Activated CD4-positive, alpha-beta memory T cell treated with anti-CD3 and anti-CD28 coated beads for 36 hours (primary cell): ENCODE data around the gene LETM1. TPM values are rescaled to one million over a fixed set of nuclear protein-coding genes. Genes with fewer than 3 reads are reported as not detected.

Source experiments
- CTCF ChIA-PET: fragments of 350-600 bp; sonication (Branson Sonifier 250); formaldehyde crosslinking; loops from one replicate; lab custom pipeline; 2021; ENCODE audit warnings: antibody characterized with exemption, inconsistent platforms; lab: Charles Lee
- POLR2A ChIA-PET: fragments of 350-600 bp; sonication (Branson Sonifier 250); formaldehyde crosslinking; loops from one replicate; lab custom pipeline; 2021; ENCODE audit warnings: antibody characterized with exemption; lab: Charles Lee
- DNase-seq: peaks from one replicate; pipeline ENCODE4 v3.0.0-alpha.2; 2020
- H3K27ac Mint-ChIP-seq: one replicate; pipeline ENCODE4 v1.8.0; 2021; ENCODE audit warnings: mixed read lengths
- H3K27me3 Mint-ChIP-seq: one replicate; pipeline ENCODE4 v1.8.0; 2021; ENCODE audit warnings: mixed read lengths
- H3K36me3 Mint-ChIP-seq: one replicate; pipeline ENCODE4 v1.8.0; 2021; ENCODE audit warnings: mixed read lengths
- H3K4me1 Mint-ChIP-seq: one replicate; pipeline ENCODE4 v1.8.0; 2021; ENCODE audit warnings: low read depth, mixed read lengths
- H3K4me3 Mint-ChIP-seq: one replicate; pipeline ENCODE4 v1.8.0; 2021; ENCODE audit warnings: mild to moderate bottlenecking, mixed read lengths
- H3K9me3 Mint-ChIP-seq: one replicate; pipeline ENCODE4 v1.8.0; 2021; ENCODE audit warnings: mixed read lengths
- intact Hi-C: fragments of 100-400 bp; cut with micrococcal nuclease; formaldehyde crosslinking; loops from one replicate; pipeline ENCODE4 v1.15.1; 2023
- total RNA-seq, 2 experiments: library from RNA; stranded (reverse); gene quantifications; one replicate each; pipeline ENCODE4 v1.2.3, GENCODE V29; 2021

LETM1 gene
- total RNA-seq, 2 experiments from 2014 or later: 41.1 to 42.6 TPM

DNA sequence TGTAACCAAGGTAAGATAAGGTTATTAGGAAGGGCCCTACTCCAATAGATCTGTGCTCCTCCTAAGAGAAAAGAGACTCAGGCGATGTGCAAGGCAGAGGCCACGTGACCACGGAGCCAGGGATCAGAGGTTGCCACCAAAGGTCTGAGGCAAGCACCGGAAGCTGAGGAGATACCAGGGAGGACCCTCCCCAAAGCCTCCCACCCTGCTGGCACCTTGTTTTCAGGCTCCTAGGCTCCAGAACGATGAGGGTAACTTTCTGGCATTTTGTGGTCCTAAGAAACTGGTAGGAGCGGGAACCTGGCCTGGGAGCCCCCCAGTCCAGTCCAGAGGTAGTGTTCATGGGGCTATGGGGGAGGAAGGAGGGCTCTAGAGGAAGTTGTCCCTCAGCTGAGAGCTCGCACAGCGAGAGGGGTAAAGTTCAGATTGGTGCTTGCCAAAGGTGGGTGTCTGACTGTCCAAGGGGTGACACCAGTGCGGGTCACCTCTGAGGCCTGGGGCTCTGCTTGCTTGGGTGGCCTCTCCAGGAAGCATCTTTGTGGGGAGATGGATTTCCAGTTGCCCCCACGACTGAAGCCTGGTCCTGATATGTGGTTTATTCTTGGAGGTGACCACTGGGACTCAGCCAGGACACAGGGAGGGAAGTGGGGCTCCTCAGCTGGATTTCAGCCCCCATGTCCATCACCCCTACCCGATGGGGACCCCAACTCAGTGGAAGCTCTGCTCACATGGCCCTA lies 7.5 kb upstream of the LETM1 start:
- Mint-ChIP-seq H3K4me1 (peaks cover 25% of the 10 kb centered on the region), H3K27me3 (no peaks in the 10 kb centered on the region), H3K27ac (no peak overlapping the region), H3K36me3 (no peaks in the 10 kb centered on the region), H3K4me3 (no peak overlapping the region), H3K9me3 (no peaks in the 10 kb centered on the region)
- CTCF ChIA-PET: interaction anchor here (0.9 to 1.6 kb wide), 2 partner anchors 36 to 37 kb away, joined by 3 to 4 read pairs; no protein-coding TSS in a partner anchor
- DNase-seq: no peak
- POLR2A ChIA-PET: no interaction called here
- intact Hi-C loops: loop anchor here (10.0 kb wide), 1 partner anchor 279 kb away; no protein-coding TSS in a partner anchor

DNA sequence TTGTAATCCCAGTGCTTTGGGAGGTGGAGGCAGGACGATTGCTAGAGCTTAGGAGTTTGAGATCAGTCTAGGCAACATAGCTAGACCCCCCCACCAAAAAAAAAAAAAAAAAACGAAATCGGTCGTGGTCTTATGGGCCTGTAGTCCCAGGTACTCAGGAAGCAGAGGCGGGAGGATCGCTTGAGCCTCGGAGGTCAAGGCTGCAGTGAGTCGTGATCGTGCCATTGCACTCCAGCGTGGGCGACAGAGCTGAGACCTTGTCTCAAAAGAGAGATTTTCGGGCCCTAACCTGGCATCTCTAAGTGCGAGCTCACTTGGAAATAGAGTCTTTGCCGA lies 7.0 kb upstream of the LETM1 start:
- intact Hi-C loops: loop anchor here (10.0 kb wide), 1 partner anchor 278 kb away; no protein-coding TSS in a partner anchor
- Mint-ChIP-seq H3K36me3 (no peaks in the 10 kb centered on the region), H3K9me3 (no peaks in the 10 kb centered on the region), H3K27me3 (no peaks in the 10 kb centered on the region), H3K27ac (no peak overlapping the region), H3K4me1 (peaks cover 24% of the 10 kb centered on the region), H3K4me3 (peak overlapping the region; percentile 10)
- ChIA-PET POLR2A (no interaction called here), CTCF (interaction anchor here (0.9 to 1.6 kb wide), 2 partner anchors 36 to 38 kb away, joined by 3 to 4 read pairs; no protein-coding TSS in a partner anchor)
- no peak for DNase-seq

DNA sequence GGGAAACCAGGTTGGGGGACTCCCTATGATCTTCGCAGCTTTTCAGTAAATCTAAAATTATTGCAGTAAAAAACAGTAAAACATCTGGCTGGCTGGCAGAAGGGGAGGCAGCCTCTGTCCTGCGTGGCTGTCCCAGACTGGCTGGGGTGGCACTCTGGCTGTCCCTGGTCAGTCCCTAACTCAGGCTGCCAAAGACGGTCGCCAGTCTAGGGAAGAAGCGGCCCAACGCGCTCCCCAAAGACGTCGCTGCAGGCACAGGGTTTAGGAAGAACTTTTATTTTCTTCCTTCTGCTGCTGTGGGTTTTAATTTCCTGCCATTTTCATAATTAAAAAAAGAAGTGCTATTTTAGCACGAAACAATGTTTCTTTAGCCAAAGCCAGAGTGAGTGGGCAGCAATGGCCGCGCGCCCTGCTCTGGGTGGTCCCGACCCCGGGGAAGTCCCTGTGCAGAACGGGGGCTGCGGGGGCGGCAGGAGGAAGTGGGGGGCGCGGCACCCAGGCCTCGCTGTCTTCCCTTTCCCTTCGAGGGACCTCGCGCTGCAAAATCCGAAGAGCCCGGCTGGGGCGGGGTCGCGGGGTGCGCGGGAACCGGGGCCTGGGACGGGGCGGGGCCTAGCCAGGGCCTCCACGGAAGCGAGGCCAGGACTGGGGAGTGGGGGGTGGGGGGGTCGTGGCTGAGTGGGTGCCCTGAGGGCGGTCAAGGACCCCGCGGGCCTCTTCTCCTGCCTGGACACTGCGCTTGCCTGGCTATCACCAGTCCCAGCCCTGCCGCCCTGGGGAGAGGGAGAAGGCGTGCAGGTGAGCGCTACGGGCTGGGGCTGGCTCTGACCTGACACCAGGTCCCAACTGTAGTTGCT lies 6.3 kb upstream of the LETM1 start:
- Mint-ChIP-seq H3K27ac (no peak overlapping the region), H3K4me3 (peak overlapping the region; percentile 50), H3K27me3 (no peaks in the 10 kb centered on the region), H3K36me3 (no peaks in the 10 kb centered on the region), H3K9me3 (no peaks in the 10 kb centered on the region), H3K4me1 (peaks cover 22% of the 10 kb centered on the region)
- POLR2A ChIA-PET: interaction anchor here (3.3 kb wide), 1 partner anchor 8 kb away, joined by 14 read pairs; the partner anchor contains the start of gene NSD2
- DNase-seq: peak; percentile 24
- CTCF ChIA-PET: interaction anchor here (0.8 to 1.8 kb wide), 2 partner anchors 37 to 163 kb away, joined by 4 to 14 read pairs; no protein-coding TSS in a partner anchor
- intact Hi-C loops: loop anchor here (10.0 kb wide), 1 partner anchor 277 kb away; no protein-coding TSS in a partner anchor

DNA sequence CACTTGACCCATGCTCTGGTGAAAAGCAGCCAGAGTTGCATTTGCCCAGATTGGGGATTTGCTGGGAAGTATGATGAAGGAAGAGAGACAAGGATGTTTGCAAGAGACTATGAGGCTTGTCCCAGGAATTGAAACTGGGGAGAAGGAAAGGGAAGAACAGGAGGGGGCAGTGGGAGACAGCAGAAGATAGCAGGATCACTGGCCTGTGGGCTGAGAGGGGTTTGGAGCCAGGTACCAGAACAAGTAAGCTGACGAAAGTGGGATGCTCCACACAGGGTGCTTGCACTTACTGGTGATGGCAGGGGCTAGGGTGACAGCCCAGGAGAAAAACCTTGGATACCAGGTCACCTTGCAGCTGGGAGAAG lies 3.4 kb upstream of the LETM1 start:
- Mint-ChIP-seq H3K27me3 (no peaks in the 10 kb centered on the region), H3K4me3 (no peak overlapping the region), H3K27ac (no peak overlapping the region), H3K9me3 (no peaks in the 10 kb centered on the region), H3K4me1 (peaks cover 31% of the 10 kb centered on the region), H3K36me3 (no peaks in the 10 kb centered on the region)
- CTCF ChIA-PET: interaction anchor here (6.1 kb wide), 1 partner anchor 41 kb away, joined by 55 read pairs; no protein-coding TSS in a partner anchor
- POLR2A ChIA-PET: interaction anchor here (3.3 kb wide), 1 partner anchor 11 kb away, joined by 14 read pairs; the partner anchor contains the start of gene NSD2
- intact Hi-C loops: loop anchor here (5.0 to 10.0 kb wide), 2 partner anchors 137 to 175 kb away; partner anchors contain the start of genes FAM53A, TACC3 and TMEM129
- DNase-seq: no peak

DNA sequence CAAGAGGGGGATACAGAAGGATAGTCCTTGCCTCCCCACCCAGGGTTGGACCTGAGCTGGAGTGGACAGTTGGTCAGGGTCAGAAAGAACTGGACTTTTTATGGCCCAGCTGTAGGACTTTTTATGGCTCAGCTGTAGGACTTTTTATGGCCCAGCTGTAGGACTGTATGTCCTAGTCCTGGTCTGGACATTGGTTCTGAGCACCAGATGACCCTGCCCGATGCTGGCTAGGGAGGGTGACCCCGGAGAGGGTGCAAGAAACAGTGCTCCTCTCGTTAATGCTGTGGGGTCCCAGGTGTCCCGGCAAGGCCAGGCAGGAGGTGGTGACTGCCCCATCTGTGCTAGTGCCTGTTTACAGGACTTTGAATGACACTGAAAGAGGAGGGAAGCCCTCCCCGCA lies 2.0 kb upstream of the LETM1 start:
- H3K4me1 Mint-ChIP-seq: peaks cover 32% of the 10 kb centered on the region
- DNase-seq: no peak
- intact Hi-C loops: loop anchor here (5.0 to 10.0 kb wide), 2 partner anchors 136 to 173 kb away; partner anchors contain the start of genes FAM53A, TACC3 and TMEM129
- no peaks in the 10 kb centered on the region for H3K9me3 Mint-ChIP-seq
- H3K36me3 Mint-ChIP-seq: peaks cover 6% of the 10 kb centered on the region
- CTCF ChIA-PET: interaction anchor here (6.1 kb wide), 1 partner anchor 43 kb away, joined by 55 read pairs; no protein-coding TSS in a partner anchor
- POLR2A ChIA-PET: interaction anchor here (2.9 to 3.6 kb wide), 2 partner anchors 12 to 15 kb away, joined by 16 to 31 read pairs; partner anchors contain the start of gene NSD2
- no peak overlapping the region for H3K27ac Mint-ChIP-seq
- H3K27me3 Mint-ChIP-seq: no peaks in the 10 kb centered on the region
- H3K4me3 Mint-ChIP-seq: no peak overlapping the region

DNA sequence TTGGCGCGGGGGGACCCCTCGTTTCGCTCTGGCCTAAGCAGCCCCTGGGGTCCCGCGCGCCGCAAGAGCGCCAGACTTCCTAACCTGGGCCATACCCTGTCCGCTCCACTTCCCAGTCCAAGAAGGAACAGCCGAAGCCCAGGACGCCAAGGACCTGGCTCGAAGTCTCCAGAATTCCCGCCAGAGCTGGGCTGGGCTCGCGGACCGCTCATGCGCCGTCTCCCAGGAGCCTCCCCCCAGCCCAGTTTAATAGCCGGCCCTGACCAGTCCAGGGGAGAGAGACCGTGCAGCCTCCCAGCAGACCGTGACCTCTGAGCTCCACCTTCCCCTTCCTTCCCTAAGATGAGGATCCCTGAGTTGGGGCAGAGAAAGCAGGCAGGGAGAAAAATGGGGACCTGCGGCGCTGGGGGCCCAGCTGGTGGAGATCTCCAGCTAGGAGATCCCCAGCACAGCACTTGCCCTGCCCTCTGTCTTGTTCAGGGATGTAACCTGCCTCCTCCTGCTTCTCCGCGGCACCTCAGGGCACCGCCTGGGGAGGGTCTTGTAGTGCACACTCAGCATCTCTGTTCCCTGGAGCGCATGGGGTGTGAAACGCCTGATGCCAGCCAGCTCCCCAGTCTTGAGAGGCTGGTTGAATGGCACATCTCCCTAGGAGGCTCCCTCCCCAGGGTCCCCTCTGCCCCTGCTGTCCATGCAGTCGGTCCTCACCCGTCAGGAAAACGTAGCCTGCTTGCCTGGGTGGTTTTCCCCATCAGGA lies 1.2 kb upstream of the LETM1 start:
- CTCF ChIA-PET: interaction anchor here (0.6 to 6.1 kb wide), 7 partner anchors 11 to 168 kb away, joined by 3 to 55 read pairs (median 5); no protein-coding TSS in a partner anchor
- DNase-seq: no peak
- Mint-ChIP-seq H3K27me3 (no peaks in the 10 kb centered on the region), H3K36me3 (peaks cover 8% of the 10 kb centered on the region), H3K4me1 (peaks cover 34% of the 10 kb centered on the region), H3K9me3 (no peaks in the 10 kb centered on the region), H3K4me3 (peak overlapping the region; percentile 79), H3K27ac (no peak overlapping the region)
- POLR2A ChIA-PET: interaction anchor here (0.9 to 3.6 kb wide), 3 partner anchors 8 to 16 kb away, joined by 3 to 31 read pairs (median 16); partner anchors contain the start of gene NSD2
- intact Hi-C loops: loop anchor here (1.0 to 10.0 kb wide), 4 partner anchors 13 to 172 kb away; partner anchors contain the start of genes FAM53A, TACC3 and TMEM129

DNA sequence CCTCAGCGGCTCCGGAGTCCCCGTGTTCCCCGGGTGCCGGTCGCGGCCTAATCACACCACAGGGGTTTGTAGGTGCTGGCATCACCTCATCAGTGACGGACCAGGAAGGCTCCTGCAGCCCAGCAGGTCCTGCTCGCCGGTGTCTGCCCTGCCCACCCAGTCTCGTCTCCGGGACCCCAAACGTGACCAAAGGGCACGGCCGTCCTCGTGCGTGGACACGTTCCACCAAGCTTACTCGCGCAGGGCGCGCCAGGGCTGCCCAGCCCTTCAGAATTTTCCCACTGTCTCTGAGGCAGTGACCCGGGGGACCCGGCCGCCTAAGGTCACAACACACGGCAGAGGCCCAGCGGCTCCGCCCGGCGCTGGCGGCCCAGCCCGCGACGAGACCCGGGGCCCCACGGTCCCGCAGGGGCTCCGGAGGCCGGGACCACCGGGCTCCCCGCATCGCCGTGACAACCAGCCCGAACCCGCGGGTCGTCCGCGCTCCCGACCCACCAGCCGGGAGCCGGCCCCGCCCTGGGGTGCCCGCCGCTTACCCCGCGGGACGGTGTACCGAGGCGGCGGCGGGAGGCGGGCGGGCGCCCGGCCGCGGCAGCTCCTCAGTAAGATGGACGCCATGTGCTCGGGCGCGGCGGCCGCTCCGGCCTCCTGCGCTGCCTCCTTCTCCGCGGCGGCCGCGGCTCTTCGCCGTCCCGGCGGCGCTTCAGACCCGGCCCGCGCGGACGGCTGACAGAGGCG lies 454 bp downstream of the LETM1 start:
- peak overlapping the region; percentile 79 for H3K4me3 Mint-ChIP-seq
- H3K9me3 Mint-ChIP-seq: no peaks in the 10 kb centered on the region
- ChIA-PET CTCF (interaction anchor here (1.0 to 6.1 kb wide), 3 partner anchors 15 to 45 kb away, joined by 3 to 55 read pairs (median 3); no protein-coding TSS in a partner anchor), POLR2A (interaction anchor here (0.6 to 3.6 kb wide), 6 partner anchors 13 to 172 kb away, joined by 3 to 31 read pairs (median 4); partner anchors contain the start of gene NSD2)
- no peaks in the 10 kb centered on the region for H3K27me3 Mint-ChIP-seq
- intact Hi-C loops: loop anchor here (1.0 to 10.0 kb wide), 4 partner anchors 15 to 171 kb away; partner anchors contain the start of genes FAM53A, TACC3 and TMEM129
- H3K36me3 Mint-ChIP-seq: peaks cover 8% of the 10 kb centered on the region
- peak; percentile 29 for DNase-seq
- H3K27ac Mint-ChIP-seq: no peak overlapping the region
- H3K4me1 Mint-ChIP-seq: peaks cover 37% of the 10 kb centered on the region

DNA sequence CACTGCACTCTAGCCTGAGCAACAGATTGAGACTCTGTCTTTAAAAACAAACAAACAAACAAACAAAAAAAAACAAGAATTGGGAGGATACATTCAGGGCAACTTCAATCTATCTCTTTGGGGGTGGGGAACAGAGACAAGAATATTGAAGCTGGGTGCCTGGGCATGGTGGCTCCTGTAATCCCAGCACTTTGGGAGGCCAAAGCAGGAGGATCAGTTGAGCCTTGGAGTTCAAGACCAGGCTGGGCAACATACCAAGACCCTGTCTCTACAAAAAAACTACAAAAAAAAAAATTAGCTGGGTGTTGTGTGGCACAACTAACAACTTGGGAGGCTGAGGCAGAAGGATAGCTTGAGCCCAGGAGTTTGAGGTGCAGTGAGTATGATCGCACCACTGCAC lies 1.2 kb downstream of the LETM1 start:
- intact Hi-C loops: loop anchor here (5.0 to 10.0 kb wide), 2 partner anchors 132 to 170 kb away; partner anchors contain the start of genes FAM53A, TACC3 and TMEM129
- Mint-ChIP-seq H3K36me3 (peaks cover 8% of the 10 kb centered on the region), H3K4me1 (peaks cover 40% of the 10 kb centered on the region), H3K27me3 (no peaks in the 10 kb centered on the region), H3K4me3 (peak overlapping the region; percentile 77), H3K9me3 (no peaks in the 10 kb centered on the region), H3K27ac (no peak overlapping the region)
- ChIA-PET CTCF (interaction anchor here (6.1 kb wide), 1 partner anchor 46 kb away, joined by 55 read pairs; no protein-coding TSS in a partner anchor), POLR2A (interaction anchor here (0.6 kb wide), 2 partner anchors 16 to 55 kb away, joined by 3 read pairs; no protein-coding TSS in a partner anchor)
- no peak for DNase-seq

DNA sequence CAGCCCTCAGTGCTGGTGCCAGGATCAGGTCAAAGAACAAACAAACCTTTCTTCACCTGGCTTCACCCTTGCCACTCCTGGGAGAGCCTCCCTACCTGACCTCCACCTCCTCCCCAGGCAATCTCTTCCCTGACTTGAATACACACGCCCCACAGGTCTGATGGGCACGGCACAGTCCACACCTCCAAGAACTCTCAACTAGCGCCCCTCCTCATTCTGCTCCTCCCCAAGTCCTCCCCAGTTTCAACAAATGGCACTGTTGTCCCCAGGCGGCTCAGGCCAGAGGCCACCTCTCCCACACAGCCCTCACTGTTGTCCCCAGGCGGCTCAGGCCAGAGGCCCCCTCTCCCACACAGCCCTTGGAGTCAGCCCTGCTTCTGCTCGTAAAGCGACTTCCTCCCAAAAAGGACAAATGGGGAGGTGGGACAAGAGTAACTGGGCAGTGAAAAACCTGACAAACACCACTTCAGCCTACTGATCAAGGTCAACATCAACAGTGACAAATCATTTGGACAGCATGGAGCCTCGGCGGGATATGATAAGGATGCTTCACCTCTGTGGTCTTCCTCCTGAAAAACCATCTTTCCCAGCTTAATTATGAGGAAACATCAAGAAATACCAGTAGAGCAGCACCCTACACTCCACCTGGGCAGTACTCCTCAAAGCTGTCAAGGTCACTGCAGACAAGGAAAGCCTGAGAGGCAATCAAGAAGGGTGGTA lies 2.9 kb downstream of the LETM1 start:
- ChIA-PET POLR2A (no interaction called here), CTCF (interaction anchor here (3.2 kb wide), 1 partner anchor 47 kb away, joined by 17 read pairs; no protein-coding TSS in a partner anchor)
- Mint-ChIP-seq H3K4me1 (peaks cover 40% of the 10 kb centered on the region), H3K36me3 (peaks cover 8% of the 10 kb centered on the region), H3K27ac (no peak overlapping the region), H3K4me3 (no peak overlapping the region), H3K27me3 (no peaks in the 10 kb centered on the region), H3K9me3 (no peaks in the 10 kb centered on the region)
- DNase-seq: no peak
- intact Hi-C loops: loop anchor here (10.0 kb wide), 1 partner anchor 168 kb away; the partner anchor contains the start of gene FAM53A
